Hematopoietic multipotent progenitor cell treated with erythropoietin and hydrocortisone succinate and interleukin-3 and kit ligand, for 4 days (in vitro differentiated cells): ENCODE results near the gene BMF.
"Not testable (repeated sequence)": the region's sequence is repeated elsewhere in the genome, so short reads cannot be mapped to it uniquely, and the experiment has no call there.

ENCODE experiments used
- DNase-seq: peaks from one replicate; pipeline ENCODE4 v3.0.0-alpha.2; 2015

Gene BMF

DNA sequence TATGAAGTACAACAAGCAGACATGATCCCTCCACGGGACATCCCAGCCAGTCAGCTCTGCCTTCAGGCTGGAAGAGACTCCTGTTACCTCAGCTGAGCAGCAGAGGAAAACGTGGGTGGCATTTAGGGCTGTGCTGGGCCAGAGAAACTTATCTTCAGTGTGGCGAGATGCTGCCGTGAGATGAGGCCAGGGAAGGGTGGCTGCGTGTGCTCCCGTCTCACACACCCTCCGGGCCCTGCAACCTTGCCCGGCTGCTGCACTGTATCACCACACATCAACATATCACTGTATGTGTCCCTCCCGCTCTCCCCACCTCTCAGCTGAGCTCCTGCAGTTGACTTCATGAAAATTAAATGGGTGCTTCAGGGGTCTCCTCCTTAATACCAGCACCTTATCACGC, 23.4 kb downstream of the BMF start:
- peak; percentile 86 for DNase-seq

DNA sequence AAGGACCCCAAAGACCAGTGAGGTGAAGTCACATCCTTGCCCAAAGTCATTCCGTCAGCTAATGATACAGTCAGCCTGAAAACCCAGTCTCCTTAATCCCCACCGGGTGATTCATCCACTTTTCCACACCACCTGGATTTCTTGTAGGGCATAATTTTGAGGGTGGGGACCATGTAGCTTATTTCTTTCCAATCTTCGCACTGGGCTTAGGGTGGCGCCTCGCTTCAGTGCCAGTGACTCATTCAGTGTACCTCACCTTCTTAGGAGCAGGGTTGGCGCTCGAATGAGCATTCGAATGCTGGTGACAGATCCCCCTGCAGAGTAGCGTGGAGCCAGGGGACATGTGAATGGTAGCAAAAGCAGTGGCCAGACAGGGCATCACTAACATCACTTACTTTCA, 24.0 kb downstream of the BMF start:
- DNase-seq: no peak

DNA sequence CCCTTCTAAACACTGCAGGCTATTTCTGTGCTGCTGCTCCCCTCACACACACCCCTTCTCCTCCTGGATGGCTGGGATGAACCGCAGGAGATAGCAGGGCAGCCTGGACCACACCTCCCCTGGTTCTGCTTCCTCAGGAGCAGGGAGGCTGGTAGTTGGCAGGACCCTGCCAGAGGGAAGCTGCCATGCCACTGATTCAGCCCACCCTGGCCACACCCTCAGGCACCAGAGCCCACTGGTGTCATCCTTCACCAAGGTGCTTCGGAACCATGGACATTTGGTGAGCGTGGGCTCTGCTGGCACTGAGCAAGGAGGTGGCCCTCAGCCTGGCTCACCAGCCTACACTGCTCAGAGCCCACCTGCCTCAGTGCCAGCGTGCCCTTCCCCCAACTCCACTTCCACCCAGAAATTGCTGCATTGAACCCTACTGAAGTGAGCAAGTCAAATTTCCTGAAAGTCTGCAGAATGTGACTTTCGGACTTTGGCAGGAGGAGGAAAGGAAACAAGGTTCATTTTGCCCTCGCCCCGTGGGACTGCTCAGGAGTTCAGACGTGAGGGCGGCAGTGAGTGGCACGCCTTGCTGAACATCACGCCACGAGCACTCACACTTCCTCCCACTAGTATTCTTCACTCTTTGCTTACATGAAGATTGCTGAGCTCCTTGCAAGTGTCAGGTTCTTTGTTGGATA, 26.3 kb downstream of the BMF start:
- DNase-seq: no peak

DNA sequence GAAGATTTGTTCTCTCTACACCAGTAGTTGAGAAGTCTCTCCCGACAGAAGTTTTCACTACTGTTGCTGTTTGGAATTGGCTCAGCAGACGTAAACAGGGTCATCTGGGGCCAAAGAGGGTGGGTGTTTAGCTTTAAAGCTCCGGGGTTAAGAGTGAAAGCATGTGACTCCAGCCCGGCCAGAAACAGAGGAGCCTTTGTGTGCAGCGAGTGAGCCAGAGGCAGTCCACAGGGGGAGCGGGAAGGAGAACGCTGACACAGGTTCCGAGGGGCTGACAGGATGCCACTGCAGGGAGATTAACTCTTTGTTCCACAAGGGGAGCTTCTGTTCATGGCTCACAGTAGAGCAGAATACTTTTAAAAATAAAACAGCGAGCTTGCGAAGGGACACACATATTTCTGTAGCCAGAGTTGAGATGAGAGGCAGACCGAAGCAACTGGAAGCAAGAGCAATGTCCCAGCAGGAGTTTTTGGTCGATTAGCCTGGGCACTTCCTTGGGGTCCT, 26.9 kb downstream of the BMF start:
- DNase-seq: peak; percentile 73

DNA sequence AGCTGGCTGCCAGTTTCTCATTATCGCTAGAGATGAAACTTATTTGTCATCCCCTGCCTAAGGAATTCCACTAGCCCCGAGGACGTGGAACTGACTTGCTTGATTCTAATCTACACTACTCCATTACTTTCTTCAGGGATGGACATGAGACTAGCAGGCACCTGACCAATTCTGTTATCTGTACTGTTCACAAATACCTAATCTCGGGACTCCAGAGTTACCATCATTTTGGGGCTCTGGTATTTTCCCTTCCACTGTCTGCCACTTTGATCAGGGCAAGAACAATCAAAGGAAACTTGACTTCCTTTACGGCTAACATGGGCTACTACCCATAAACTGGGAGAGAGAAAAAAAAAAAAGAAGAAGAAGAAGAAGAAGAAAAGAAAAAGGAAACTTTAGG, 27.8 kb downstream of the BMF start:
- DNase-seq: peak; percentile 45

DNA sequence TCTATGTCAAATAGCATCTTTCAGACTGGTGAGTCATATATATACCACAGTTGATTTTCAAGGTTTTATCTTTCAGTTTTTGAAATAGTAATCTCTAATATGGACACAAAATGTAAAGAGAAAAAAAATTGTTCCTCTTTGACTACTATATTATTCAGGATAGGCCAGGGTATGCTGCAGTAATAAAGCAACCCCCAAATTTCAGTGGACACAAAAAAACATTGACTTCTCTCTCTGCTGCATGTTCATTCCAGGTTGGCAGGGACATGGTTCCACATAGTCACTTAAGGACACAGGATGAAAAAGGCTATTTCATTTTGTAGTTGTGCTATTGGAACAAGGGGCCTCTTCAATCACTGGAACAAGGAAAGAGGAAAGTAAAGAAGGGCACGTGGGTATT, 28.6 kb downstream of the BMF start:
- no peak for DNase-seq

DNA sequence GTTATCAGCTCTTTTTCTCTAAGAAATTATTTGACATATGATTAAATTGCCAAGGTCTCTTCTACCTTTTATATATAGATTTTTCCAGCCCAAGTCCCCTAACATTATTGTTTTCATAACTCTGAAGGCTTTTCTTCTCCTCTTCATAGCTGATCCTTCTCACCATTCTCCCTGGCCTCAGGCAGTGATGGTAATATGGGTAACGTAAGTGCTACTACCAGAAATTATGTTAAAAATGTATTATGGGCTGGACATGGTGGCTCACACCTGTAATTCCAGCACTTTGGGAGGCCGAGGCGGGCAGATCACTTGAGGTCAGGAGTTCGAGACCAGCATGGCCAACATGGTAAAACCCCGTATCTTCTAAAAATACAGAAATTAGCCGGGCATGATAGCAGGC, 29.2 kb downstream of the BMF start:
- no peak for DNase-seq

DNA sequence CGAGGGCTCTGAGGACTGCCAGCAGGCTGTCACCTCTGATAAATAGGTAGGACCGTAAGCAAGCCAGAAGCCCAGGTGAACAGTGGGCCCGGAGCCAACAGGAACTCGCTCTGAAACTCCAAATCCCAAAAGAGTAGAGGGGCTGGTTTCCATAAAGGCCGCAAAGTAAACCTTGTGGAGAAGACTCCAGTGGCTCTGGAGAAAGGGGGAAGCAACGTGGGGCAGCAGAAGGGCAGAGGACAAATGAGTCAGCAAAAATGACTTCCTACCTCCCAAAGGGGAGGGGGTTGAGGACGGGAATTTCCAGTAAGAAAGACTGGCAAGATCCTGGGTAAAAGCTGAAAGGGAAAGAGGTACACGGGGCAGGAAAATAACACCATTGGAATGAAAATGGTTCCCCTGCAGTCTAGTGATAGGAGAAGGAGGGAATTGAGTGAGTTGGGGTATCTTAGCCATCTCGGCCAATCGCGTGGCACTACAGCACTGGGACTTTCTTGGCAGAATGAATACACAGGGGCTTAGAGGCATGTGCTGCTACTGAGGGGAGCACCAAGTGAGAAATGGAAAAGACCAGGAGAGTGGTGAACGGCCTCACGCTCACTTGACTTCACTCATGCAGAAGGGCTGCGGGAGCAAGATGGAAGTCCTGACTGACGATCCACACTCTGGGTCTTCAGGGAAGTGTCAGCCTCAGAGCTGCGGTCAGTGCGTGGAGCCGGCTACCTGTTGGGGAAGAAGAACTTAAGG, 33.2 kb downstream of the BMF start:
- no peak for DNase-seq

DNA sequence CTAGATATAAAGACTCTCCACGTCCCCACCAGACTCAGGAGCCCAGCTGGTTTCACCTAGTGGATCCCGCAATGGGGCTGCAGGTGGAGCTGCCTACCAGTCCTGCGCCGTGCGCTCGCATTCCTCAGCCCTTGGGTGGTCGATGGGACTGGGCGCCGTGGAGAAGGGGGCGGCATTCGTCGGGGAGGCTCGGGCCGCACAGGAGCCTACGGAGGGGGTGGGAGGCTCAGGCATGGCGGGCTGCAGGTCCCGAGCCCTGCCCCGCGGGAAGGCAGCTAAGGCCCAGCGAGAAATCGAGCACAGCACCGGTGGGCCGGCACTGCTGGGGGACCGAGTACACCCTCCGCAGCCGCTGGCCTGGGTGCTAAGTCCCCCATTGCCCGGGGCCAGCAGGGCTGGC, 34.0 kb downstream of the BMF start:
- not testable (repeated sequence) for DNase-seq

DNA sequence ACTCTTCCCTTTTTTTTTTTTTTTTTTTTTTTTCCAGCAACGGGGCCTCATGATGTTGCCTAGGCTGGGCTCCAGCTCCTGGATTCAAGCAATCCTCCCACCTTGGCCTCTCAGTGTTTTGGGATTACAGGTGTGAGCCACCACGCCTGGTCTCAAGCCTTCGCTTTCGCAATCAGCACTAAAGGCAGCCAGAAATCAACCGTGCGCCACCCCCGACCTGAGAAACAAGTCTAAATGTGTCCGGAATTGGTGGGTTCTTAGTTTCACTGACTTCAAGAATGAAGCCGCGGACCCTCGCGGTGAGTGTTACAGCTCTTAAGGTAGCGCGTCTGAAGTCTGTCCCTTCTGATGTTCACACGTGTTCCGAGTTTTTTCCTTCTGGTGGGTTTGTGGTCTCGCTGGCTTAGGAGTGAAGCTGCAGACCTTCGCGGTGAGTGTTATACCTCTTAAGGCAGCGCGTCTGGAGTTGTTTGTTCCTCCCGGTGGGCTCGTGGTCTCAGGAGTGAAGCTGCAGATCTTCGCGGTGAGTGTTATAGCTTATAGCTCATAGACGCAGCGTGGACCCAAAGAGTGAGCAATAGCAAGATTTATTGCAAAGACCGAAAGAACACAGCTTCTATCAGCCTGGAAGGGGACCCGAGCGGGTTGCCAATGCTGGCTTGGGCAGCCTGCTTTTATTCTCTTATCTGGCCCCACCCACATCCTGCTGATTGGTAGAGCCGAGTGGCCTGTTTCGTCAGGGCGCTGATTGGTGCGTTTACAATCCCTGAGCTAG, 34.8 kb downstream of the BMF start:
- not testable (repeated sequence) for DNase-seq

DNA sequence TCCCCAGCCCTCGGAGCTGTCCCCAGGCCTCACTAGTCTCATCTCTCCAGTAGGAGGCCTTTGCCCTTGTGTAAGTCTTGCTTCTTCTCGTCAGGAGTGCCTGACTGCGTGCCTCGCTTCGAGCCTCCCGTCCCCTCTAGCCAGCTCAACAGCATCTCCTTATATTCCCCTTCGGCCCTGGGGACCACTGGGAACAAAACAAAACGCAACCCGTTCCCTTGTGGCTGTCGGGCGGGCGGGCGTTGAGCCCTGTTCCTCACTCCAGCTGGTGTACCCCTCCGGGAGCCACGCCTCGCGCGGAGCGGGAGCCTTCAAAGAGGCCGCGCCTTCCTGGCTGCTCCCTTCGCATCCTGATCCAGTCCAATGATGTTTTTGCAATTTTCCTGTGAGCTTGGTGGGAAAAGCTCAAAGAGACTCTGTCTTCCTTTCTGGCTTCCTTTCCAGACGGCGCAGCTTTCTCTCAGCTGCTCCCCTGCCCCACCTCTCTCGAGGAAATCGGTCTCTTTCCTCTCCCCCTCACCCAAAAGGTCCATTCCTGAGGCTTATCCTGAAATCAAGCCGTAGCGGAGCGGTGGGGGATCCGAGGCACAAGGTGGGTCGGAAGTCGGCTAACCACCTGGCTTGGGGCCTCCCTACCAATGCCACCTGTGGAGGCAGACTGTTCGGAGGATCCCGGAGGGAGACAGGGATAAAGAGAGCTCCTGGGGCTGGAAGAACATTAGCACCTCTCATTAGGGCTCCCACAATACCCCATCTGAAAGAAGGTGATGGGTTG, 36.3 kb downstream of the BMF start:
- no peak for DNase-seq

DNA sequence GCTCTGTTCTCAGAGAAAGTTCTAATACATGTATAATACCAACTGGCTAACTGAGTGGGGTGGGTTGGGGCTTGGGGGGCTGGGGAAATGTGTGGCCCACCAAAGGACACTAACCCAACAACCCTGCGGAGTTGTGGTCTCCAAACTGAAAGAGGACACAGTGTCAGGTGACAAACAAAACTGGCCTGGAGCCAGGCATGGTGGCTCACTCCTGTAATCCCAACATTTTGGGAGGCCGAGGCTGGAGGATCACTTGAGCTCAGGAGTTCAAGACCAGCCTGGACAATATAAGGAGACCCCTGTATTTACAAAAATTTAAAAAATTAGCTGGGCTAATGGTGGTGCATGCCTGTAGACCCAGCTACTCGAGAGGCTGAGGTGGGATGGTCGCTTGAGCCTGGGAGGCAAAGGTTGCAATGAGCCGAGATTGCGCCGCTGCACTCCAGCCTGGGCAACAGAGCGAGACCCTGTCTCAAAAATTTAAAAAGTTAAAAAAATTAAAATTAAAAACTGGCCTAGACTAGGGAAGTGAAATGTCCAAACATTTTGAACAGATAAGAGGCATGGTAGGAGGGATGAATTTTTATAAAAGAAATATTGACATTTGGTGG, 38.0 kb downstream of the BMF start:
- DNase-seq: no peak

DNA sequence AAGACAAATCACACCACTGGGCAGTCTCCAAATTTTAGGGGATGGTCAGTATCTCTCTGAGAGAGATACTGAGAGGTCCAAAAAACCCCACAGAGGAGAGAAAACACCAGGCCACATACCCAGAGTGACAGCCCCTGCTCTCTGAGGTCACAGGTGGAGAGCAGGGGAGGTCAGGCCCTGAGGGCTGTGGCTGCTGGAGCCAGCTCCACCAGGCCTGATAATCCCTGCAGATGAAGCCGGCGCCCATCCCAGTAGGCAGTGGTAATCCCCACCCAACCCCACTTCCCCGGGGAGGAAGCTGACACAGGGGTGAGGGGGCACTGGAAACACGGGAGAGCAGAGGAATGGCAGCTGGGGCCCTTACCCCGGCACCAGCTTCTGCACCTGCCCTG, 38.5 kb downstream of the BMF start:
- no peak for DNase-seq

DNA sequence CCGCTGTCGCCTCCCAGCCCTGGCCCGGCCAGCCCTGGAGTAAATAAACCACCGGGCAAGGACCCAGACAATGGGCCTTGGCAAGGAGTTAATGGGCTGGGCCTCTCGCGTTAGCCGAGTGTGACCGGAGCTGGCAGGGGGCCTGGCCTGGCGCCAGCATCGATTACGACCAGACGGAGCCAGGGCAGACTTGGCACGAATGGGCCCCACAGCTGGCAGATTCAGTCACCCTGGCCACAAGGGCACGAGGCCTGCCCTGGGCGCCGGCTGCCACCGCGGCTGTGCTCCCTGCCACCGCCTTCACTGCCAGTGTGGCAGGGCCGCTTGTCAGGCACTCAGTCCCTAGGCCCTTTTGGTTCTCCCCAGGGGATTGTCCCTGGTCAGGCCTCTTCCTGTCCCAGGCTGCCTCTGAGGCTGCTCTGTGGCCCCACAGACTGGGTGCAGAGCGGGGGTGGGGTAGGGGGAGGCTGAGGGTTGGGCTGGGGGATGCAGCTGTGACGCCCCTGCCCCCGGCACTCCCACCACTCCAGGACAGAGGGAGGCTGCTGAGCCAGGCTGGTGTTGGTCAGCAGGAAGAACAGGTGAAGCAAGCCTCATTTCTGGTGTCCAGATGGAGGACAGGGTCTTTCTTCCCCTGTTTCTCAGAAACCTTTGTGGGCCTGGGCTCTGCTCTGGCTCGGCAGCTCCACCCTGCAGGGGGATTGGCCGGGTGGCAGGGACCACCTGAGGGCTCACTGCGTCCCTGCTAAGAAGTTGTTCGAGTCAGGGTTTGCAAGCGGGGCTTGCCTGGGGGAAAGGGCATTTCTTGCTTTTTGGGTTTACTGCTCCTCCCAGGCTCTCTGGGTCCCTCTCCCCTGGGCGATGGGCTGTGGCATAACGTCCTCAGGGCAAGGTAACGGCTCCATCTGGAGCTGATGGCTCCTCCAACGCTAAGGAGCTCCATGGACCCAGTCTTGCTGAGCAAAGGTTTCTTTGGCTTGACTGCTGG, 39.2 kb downstream of the BMF start:
- DNase-seq: peak; percentile 90

DNA sequence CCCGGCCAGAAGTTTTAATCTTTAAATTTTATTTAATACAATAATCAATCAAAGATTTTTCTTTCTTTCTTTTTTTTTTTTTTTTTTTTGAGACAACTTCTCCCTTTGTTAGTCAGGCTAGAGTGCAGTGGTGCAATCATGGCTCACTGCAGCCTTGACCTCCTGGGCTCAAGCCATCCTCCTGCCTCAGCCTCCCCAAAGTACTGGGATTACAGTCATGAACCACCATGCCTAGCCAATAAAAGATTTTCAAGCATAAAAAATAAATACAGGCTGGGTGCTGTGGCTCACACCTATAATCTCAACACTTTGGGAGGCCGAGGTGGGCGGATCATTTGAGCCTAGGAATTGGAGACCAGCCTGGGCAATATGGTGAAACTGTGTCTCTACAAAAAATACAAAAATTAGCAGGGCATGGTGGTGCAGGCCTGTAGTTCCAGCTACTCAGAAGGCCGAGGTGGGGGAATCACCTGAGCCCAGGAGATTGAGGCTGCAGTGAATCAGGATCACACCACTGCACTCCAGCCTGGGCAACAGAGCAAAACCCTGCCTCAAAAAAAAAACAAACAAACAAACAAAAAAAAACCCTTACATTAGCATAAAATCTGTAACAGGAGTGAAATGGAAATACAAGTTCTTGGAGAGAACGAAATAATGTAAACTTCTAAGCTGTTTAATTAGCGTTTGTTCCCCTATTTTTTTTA, 40.6 kb downstream of the BMF start:
- no peak for DNase-seq

DNA sequence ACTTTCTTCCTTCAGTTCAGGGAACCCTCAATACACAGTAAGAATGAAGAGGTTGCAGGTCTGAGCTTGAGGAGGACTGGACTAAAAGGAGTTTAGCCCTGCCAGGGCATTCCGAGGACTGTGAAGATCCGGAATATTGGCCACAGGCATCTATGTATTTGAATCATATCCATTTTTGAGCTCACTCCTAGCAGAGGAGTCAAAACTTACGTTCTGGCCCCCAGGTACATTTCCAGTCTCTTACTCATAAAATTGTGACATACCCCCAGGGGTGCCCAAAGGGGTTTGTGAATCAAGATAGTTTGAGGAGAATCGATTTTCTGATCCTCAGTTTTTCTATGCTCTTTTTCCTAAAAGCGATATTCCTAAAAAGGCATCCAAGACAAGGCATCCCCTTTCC, 42.1 kb downstream of the BMF start:
- DNase-seq: no peak

DNA sequence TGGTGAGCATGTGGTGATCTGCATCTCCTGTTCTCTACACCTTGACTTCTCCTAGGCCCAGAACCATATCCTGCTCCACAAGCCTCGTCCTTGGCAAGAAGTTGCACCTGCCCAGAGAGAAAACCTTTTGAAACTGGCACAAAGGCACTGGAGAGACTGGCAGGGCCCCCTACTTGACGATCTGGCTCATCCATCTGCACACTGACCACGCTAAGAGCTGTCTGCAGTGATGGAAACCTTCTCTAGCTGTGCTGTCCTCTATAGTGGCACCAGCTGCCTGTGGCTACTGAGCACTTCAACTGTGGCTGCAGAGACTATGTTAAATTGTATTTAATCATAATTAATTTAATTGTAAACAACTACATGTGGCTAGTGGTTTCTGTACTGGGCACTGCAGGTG, 43.5 kb downstream of the BMF start:
- no peak for DNase-seq

DNA sequence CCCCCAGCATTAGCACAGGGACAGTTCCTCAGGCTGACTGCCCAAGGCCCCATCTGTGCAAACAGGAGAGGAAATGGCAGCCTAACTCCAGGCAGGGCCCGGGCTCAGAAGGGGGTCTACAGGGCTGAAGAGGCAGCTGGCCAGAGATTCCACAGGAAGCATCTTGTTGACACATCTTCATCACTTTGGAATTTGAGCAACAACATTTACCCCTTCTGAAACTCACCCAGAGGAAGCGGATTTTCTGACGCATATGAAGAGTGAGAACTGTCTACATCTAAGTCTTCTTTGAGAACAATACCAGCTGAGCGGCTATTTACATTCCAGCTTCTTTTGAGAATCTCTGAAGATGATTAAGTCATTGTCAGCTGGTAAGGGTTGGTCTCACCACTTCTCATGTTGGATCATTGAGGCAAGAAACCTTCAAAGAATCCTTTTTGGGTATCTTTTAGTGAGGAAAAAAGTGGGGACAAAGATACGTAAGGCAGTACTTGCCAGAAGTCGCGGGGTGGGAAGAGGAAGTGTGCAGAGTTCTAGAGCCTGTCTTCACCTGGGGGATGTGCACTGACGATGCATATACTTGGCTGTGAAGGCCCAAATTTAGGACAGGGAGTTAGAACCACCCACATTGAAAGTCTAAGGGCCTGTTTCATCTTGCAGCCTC, 44.3 kb downstream of the BMF start:
- DNase-seq: no peak

DNA sequence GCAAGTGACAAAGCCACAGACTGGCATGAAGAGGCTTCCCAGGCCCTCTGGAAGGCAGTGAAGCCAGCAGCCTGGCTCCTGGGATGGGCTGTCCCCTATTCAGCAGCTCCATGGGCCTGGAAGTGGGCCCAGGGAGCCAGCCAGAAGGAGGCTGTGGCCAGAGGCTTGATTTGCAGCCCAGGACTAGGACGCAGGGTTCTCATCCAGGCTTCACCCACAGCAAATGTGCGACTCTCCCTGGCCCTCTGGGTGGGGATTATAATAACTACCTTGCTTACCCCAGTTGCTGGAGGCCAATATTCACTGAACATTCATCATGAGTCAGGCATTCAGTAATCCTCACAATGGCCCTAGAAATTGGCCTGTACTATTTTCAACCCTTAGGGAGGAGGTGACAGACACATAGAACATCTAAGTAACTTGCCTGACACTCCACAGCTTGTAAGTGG, 45.1 kb downstream of the BMF start:
- no peak for DNase-seq
